Endothelial cell of umbilical vein (primary cell): Measurements from ENCODE around the gene KCNJ15. TPM values are rescaled to one million over a fixed set of nuclear protein-coding genes. Genes with fewer than 3 reads are reported as not detected.
A peak's percentile ranks its signal among the peaks of the same experiment; 100 is the strongest.

Experiments
- BruUV-seq: library from RNA; stranded (reverse); fragments of 400-500 nt; replicated peaks from 2 replicates; lab custom pipeline; 2021; lab: Mats Ljungman, UMichigan
- CTCF ChIA-PET: fragments of 300-600, 350-600 bp; sonication (Branson Sonifier 250); formaldehyde crosslinking; loops from one replicate; lab custom pipeline; 2021; ENCODE audit warnings: antibody characterized with exemption, inconsistent platforms; lab: Charles Lee
- POLR2A ChIA-PET: fragments of 300-600, 350-600 bp; sonication (Branson Sonifier 250); formaldehyde crosslinking; loops from one replicate; lab custom pipeline; 2021; ENCODE audit warnings: antibody characterized with exemption, inconsistent platforms; lab: Charles Lee
- DNase-seq: peaks from one replicate; pipeline ENCODE4 v3.0.0-alpha.2; 2011; ENCODE audit warnings: low read depth, low spot score
- FAIRE-seq: peaks from 2 replicates; lab custom pipeline; 2011; peaks lifted over from hg19 to GRCh38; lab: Jason Lieb, UNC
- H2AFZ ChIP-seq: 2 replicates; pipeline ENCODE4 v1.6.0; 2012; ENCODE audit warnings: low read depth, low read length, control low read depth, inconsistent platforms
- H3K27ac ChIP-seq: 2 replicates; pipeline ENCODE4 v1.5.1; 2011; ENCODE audit warnings: low read depth, mild to moderate bottlenecking, control low read depth, low read length, moderate library complexity; ENCODE audit not compliant: insufficient read depth
- H3K27me3 ChIP-seq, 2 experiments: 2 replicates each; pipeline versions ENCODE4 v1.6.0 to v1.6.1; 2011; ENCODE audit warnings: low read length in 2 of 2, mixed read lengths in 1 of 2; ENCODE audit not compliant: control insufficient read depth in 2 of 2, insufficient read depth in 2 of 2
- H3K36me3 ChIP-seq, 2 experiments: 2 replicates in 1 of 2; 3 replicates in 1 of 2; pipeline ENCODE4 v1.5.1; 2011; ENCODE audit warnings: low read length in 2 of 2, mild to moderate bottlenecking in 1 of 2, moderate library complexity in 1 of 2; ENCODE audit not compliant: control insufficient read depth in 2 of 2, insufficient read depth in 2 of 2; ENCODE audit errors: extremely low read depth in 1 of 2
- H3K4me1 ChIP-seq: 3 replicates; pipeline ENCODE4 v1.5.1; 2011; ENCODE audit warnings: mild to moderate bottlenecking, low read length; ENCODE audit not compliant: control insufficient read depth, insufficient read depth; ENCODE audit errors: extremely low read depth
- H3K4me2 ChIP-seq: 2 replicates; pipeline ENCODE4 v1.6.1; 2011; ENCODE audit warnings: low read length, control low read depth, mixed read lengths; ENCODE audit not compliant: insufficient read depth
- H3K4me3 ChIP-seq, 3 experiments: fragments of 200-600 bp in 1 of 3; sonication (generic), shearing (Covaris generic) in 1 of 3; replicated peaks in 1 of 3; 2 replicates each; pipeline ENCODE4 v1.5.1; 2011 to 2016; ENCODE audit warnings: control low read depth in 3 of 3, low read length in 3 of 3, mild to moderate bottlenecking in 2 of 3, inconsistent platforms in 1 of 3, low read depth in 1 of 3, moderate library complexity in 1 of 3; ENCODE audit not compliant: insufficient read depth in 1 of 3
- H3K79me2 ChIP-seq: 2 replicates; pipeline ENCODE4 v1.6.0; 2012; ENCODE audit warnings: low read length, inconsistent platforms; ENCODE audit not compliant: control insufficient read depth, insufficient read depth
- H3K9ac ChIP-seq: replicated peaks from 2 replicates; pipeline ENCODE3; 2011; ENCODE audit warnings: low read length, control low read depth; ENCODE audit not compliant: insufficient read depth; ENCODE audit errors: extremely low read depth
- H3K9me1 ChIP-seq: replicated peaks from 3 replicates; pipeline ENCODE4 v1.6.0; 2011; ENCODE audit warnings: mild to moderate bottlenecking, low read length; ENCODE audit not compliant: control insufficient read depth, insufficient read depth; ENCODE audit errors: extremely low read depth
- H3K9me3 ChIP-seq: replicated peaks from 2 replicates; pipeline ENCODE4 v1.5.1; 2012; ENCODE audit warnings: low read length, inconsistent platforms; ENCODE audit not compliant: control insufficient read depth, insufficient read depth
- H4K20me1 ChIP-seq: replicated peaks from 2 replicates; pipeline ENCODE3; 2011; ENCODE audit warnings: mild to moderate bottlenecking, low read length; ENCODE audit not compliant: control insufficient read depth, insufficient read depth; ENCODE audit errors: extremely low read depth
- EZH2 ChIP-seq: IDR thresholded peaks from 2 replicates; pipeline ENCODE4 v1.6.1; 2012; ENCODE audit warnings: borderline replicate concordance, low read depth, mild to moderate bottlenecking, moderate library complexity, low read length, inconsistent platforms; ENCODE audit not compliant: severe bottlenecking
- FOS ChIP-seq: IDR thresholded peaks from 2 replicates; pipeline ENCODE4 v1.6.1; 2011; ENCODE audit warnings: mild to moderate bottlenecking, low read length, moderate library complexity, borderline replicate concordance; ENCODE audit not compliant: insufficient read depth
- GATA2 ChIP-seq: IDR thresholded peaks from 2 replicates; pipeline ENCODE4 v1.7.0; 2011; ENCODE audit warnings: low read depth, mild to moderate bottlenecking, moderate library complexity, mixed read lengths, low read length; ENCODE audit not compliant: insufficient read length, insufficient read depth
- JUN ChIP-seq: IDR thresholded peaks from 2 replicates; pipeline ENCODE4 v1.6.1; 2011; ENCODE audit warnings: borderline replicate concordance, low read depth; ENCODE audit not compliant: insufficient read length, insufficient read depth
- MAX ChIP-seq: IDR thresholded peaks from 2 replicates; pipeline ENCODE4 v1.6.1; 2011; ENCODE audit not compliant: insufficient read depth, insufficient read length
- MYC ChIP-seq: IDR thresholded peaks from one replicate; pipeline ENCODE4 v1.6.1; 2011; ENCODE audit warnings: mild to moderate bottlenecking, low read depth, low read length
- POLR2A ChIP-seq: IDR thresholded peaks from 2 replicates; pipeline ENCODE4 v1.6.1; 2012; ENCODE audit warnings: low read depth, mild to moderate bottlenecking, control low read depth, low read length
- POLR2AphosphoS5 ChIP-seq: IDR thresholded peaks from 2 replicates; pipeline ENCODE4 v1.6.1; 2012; ENCODE audit warnings: low read depth, mild to moderate bottlenecking, control low read depth, low read length, moderate library complexity; ENCODE audit not compliant: insufficient read depth
- dilution Hi-C: fragments of 300-500 bp; cut with MboI; formaldehyde crosslinking; loops from one replicate; pipeline ENCODE4 v1.15.0; 2019; ENCODE audit warnings: low sequenced_read_pairs; ENCODE audit not compliant: extremely low pct_ligation_motif_present
- intact Hi-C: fragments of 100-400 bp; cut with micrococcal nuclease; formaldehyde crosslinking; loops from one replicate; pipeline ENCODE4 v1.10.0; 2022
- polyA plus RNA-seq, 4 experiments: library from polyadenylated mRNA; depleted of rRNA in 3 of 4; stranded (reverse) in 3 of 4; unstranded in 1 of 4; fragments of >200 nt; gene quantifications; 2 replicates each; pipeline versions ENCODE4 v1.2.1 to v1.2.3, GENCODE V29; 2011 to 2012; ENCODE audit warnings: missing spikeins in 1 of 4
- total RNA-seq: library from RNA; stranded (reverse); gene quantifications from 2 replicates; pipeline ENCODE4 v1.2.3, GENCODE V29; 2021
- TF ChIP-seq, protein P1 (sequence below), 2 donors: IDR thresholded peaks; 1 replicate in 1 of 2; 2 replicates in 1 of 2; pipeline ENCODE4 v1.5.1; 2011; ENCODE audit warnings: low read length in 2 of 2, mild to moderate bottlenecking in 2 of 2, moderate library complexity in 2 of 2, control low read depth in 1 of 2, inconsistent platforms in 1 of 2, low read depth in 1 of 2; ENCODE audit not compliant: insufficient read depth in 1 of 2; ENCODE audit errors: extremely low read depth in 1 of 2

Gene KCNJ15
- total and polyA plus RNA-seq, 2 donors (not counting 3 experiments of a cell fraction or from before 2014, with no cell fraction given) = 1.4 to 1.5 TPM

GRCh38 chr21:38267991-38268863, 11.4 kb downstream of the KCNJ15 start:
- ChIA-PET CTCF (interaction anchor here (1.6 kb wide), 1 partner anchor 84 kb away, joined by 5 read pairs; no protein-coding TSS in a partner anchor), POLR2A (no interaction called here)

More at GRCh38 chr21:38267991-38268863, 11.4 kb downstream of the KCNJ15 start:
- dilution Hi-C loops (no loop called here), intact Hi-C loops (no loop called here)
- Histone ChIP-seq H2AFZ (no peak overlapping the region), H3K4me1 (no peaks in the 10 kb centered on the region), H3K9ac (no peak overlapping the region), H3K9me3 (no peaks in the 10 kb centered on the region), H3K79me2 (no peaks in the 10 kb centered on the region), H3K4me3 (no peak overlapping the region), H3K36me3 (no peaks in the 10 kb centered on the region), H3K27me3 (peaks cover 10 to 26% of the 10 kb centered on the region in 2 experiments), H4K20me1 (no peaks in the 10 kb centered on the region), H3K9me1 (no peaks in the 10 kb centered on the region), H3K27ac (no peak overlapping the region), H3K4me2 (no peak overlapping the region)
- FAIRE-seq (no peak), DNase-seq (peak; percentile 41)
- no peak for TF ChIP-seq EZH2
- TF ChIP-seq POLR2A = no peak
- no peak for TF ChIP-seq MYC
- TF ChIP-seq MAX = no peak
- TF ChIP-seq GATA2 = no peak
- TF ChIP-seq, protein P1, sequence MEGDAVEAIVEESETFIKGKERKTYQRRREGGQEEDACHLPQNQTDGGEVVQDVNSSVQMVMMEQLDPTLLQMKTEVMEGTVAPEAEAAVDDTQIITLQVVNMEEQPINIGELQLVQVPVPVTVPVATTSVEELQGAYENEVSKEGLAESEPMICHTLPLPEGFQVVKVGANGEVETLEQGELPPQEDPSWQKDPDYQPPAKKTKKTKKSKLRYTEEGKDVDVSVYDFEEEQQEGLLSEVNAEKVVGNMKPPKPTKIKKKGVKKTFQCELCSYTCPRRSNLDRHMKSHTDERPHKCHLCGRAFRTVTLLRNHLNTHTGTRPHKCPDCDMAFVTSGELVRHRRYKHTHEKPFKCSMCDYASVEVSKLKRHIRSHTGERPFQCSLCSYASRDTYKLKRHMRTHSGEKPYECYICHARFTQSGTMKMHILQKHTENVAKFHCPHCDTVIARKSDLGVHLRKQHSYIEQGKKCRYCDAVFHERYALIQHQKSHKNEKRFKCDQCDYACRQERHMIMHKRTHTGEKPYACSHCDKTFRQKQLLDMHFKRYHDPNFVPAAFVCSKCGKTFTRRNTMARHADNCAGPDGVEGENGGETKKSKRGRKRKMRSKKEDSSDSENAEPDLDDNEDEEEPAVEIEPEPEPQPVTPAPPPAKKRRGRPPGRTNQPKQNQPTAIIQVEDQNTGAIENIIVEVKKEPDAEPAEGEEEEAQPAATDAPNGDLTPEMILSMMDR (IDR thresholded peaks at IDR 0.05; ENCODE audit: extremely low read depth in 1 of 2, insufficient read depth in 1 of 2, low read depth in 1 of 2, low read length in 2 of 2) = no peak
- no peak for TF ChIP-seq JUN
- TF ChIP-seq POLR2AphosphoS5 = no peak
- TF ChIP-seq FOS = no peak
- BruUV-seq = no TSS peak
